ENCODE results near the gene NOS3.

The NOS3 gene

DNA sequence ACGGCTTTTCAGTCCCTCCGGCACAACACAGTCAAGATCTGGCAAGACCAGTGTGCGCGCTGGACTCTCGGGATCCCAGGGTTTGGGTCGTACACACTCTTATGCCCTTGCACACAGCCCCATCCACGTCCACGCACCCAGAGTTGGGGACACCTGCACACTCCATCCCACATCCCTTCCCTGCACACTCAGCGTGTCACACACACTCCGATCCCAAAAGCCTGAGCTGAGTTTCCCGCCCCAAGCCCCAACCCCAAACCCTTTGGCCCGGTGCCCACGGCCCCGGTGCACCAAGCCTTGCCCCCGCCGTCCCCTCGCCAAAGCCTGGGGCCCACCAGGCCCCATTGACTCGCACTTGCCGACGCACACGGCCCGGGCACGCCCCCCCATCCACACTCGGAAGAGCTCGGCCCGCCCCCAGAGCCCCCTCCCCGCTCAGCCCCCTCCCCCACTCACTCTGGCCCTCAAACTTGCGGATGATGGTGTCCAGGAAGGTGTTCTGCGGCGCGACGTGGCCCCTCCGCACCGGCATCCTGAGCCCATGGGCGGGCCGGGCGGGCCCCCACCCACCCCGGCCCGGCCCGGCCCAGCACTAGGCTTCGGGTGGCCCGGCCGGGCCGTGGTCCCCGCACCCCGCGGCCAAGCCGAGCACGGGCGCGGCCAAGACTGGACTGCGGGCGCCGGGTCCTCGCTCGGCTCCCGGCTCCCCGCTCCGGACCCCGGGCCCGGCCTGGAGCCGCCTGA, 13.3 kb upstream of the NOS3 start:
- DNase-seq (ENCODE audit: low read depth in 4 of 4, low spot score in 1 of 4) = no peak

GRCh38 chr7:150978126-150978789, 12.6 kb upstream of the NOS3 start, which contains the start of gene KCNH2:
Gene KCNH2, minus strand, starts transcription at chr7:150978321. Its CDS starts 408 bp downstream, at chr7:150977913.
- DNase-seq (ENCODE audit: low read depth in 4 of 4, low spot score in 1 of 4) = no peak

- DNase-seq (ENCODE audit: low read depth in 4 of 4, low spot score in 1 of 4) = no peak
Measured at GRCh38 chr7:150979713-150980390, 11.0 kb upstream of the NOS3 start.

DNA sequence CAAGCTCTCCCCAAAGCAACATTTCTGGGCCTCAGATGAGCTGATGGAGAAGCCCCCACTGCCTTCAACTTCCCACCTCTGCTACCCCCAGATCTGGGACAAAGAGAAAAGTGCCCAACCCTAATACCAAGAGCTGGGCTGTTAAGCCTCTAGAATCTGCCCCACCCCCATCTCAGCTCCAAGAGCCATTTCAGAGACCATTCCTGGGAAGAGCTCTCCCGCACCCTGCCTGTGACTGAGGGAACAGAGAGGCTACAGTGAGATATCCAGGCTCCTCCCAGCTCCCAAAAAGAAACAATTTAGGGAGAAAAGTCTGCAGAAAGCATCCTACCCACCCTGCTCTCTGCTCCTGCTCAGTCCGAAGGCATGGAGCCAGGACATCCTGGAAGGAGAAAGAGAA, 10.2 kb upstream of the NOS3 start:
- no peak for DNase-seq (ENCODE audit: low read depth in 4 of 4, low spot score in 1 of 4)

- DNase-seq (ENCODE audit: low read depth in 4 of 4, low spot score in 1 of 4) = no peak
Measured at GRCh38 chr7:150981644-150982043, 9.2 kb upstream of the NOS3 start.

- no peak for DNase-seq (ENCODE audit: low read depth in 4 of 4, low spot score in 1 of 4)
Measured at GRCh38 chr7:150982351-150982750, 8.5 kb upstream of the NOS3 start.

DNA sequence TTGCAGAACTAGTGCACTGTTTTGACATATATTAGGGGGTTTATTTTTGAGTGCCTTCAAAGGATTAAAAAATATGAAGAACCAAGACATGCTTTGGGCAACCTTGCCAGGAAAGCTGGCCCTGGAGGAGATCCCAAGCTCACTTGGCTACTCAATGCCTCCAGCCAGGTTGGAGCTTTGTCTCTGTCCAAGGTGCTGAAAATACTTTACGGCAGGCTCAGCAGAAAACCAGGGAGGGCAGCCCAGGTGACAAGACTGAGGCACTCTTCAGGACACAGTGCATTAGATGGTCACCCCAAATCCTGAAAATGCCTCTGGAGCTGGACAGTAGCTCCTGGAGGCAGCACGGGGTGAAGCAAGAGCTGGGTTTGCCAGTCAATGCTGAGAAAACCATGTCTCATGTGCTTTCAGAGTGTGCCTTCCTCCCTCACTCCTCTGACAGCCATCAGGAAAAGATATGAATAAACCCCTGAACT, 6.9 kb upstream of the NOS3 start:
- no peak for DNase-seq (ENCODE audit: low read depth in 4 of 4, low spot score in 1 of 4)

- DNase-seq (ENCODE audit: low read depth in 4 of 4, low spot score in 1 of 4) = peak in 1 of 4 experiments; percentile 45
Measured at GRCh38 chr7:150986099-150986512, 4.7 kb upstream of the NOS3 start.

DNA sequence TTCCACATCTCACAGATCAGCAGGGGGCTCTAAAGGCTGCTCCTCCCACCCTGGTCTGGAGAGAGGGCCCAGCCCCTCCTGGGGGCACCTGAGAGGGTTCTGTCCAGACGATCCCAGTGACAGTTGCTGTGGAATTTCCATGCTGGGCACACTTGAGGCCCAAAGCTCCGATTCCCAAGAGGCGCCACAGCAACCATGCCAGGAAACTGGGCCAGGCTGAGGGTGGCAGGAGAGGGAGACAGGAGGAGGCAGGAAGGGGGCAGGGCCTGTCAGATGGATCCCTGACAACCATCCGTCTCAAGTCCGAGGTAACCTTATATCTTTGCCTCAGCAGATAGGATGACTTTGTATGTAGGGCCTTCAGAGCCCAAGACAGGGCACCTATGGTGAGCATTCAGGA, 4.3 kb upstream of the NOS3 start:
- DNase-seq (ENCODE audit: low read depth in 4 of 4, low spot score in 1 of 4) = no peak

DNA sequence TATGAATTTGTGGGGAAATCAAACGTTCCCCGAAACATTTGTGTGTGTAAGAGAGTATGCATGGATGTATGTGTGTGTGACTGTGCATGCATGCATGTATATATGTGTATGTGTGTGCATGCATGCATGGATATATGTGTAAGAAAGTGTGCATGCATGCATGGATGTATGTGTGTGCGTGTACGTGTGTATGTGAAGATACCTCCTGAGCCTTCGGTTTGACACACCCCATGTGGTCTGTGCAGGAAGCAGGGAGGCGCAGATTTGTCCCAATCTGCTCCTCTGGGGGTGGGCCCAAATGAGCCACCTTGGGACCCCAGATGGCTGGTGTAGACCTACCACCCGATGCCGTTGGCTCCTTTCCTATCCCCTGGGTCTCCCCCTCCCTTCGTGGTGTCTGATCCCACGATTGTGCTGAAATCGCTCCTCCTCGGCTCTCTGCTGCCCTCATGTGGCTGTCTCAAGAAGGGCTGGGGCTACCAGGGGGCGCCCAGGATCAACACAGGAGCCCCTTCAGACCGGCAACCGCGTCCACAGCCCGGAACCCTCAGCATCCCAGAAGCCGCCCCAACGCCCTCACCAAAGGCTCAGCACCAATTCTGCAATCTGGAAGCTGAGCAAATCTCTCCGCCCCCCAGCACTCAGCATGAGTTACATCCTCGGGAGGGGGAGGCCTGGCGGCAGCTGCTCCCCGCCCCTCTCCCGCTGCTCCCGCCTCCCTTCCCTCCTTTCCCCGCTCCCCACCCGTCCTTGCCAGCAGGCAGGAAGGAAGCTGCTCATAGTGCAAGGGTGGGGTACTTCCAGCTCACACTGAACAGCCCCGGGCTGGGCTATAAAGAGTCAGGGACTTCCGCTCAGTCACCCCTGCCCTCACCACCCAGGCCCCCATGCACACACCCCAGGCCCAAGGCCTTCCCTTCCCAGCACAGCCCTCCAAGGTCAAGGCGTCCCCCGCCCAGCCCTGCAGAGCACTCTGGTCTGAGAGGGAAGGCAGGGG, 2.3 kb upstream of the NOS3 start:
- DNase-seq (ENCODE audit: low read depth in 4 of 4, low spot score in 1 of 4) = peak in 3 of 4 experiments; percentile 45 to 56 (median 48)

GRCh38 chr7:150989456-150989855, 1.4 kb upstream of the NOS3 start:
- no peak for DNase-seq (ENCODE audit: low read depth in 4 of 4, low spot score in 1 of 4)

DNA sequence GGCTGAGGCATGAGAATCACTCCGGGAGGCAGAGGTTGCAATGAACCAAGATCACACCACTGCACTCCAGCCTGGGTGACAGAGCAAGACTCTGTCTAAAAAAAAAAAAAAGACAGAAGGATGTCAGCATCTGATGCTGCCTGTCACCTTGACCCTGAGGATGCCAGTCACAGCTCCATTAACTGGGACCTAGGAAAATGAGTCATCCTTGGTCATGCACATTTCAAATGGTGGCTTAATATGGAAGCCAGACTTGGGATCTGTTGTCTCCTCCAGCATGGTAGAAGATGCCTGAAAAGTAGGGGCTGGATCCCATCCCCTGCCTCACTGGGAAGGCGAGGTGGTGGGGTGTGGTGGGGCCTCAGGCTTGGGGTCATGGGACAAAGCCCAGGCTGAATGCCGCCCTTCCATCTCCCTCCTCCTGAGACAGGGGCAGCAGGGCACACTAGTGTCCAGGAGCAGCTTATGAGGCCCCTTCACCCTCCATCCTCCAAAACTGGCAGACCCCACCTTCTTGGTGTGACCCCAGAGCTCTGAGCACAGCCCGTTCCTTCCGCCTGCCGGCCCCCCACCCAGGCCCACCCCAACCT, 1.3 kb downstream of the NOS3 start:
- DNase-seq (ENCODE audit: low read depth in 4 of 4, low spot score in 1 of 4) = no peak

GRCh38 chr7:150992833-150993302, 2.1 kb downstream of the NOS3 start:
- DNase-seq (ENCODE audit: low read depth in 4 of 4, low spot score in 1 of 4) = no peak

DNA sequence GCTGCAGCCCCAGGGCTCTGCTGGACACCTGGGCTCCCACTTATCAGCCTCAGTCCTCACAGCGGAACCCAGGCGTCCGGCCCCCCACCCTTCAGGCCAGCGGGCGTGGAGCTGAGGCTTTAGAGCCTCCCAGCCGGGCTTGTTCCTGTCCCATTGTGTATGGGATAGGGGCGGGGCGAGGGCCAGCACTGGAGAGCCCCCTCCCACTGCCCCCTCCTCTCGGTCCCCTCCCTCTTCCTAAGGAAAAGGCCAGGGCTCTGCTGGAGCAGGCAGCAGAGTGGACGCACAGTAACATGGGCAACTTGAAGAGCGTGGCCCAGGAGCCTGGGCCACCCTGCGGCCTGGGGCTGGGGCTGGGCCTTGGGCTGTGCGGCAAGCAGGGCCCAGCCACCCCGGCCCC, 2.7 kb downstream of the NOS3 start:
- no peak for DNase-seq (ENCODE audit: low read depth in 4 of 4, low spot score in 1 of 4)

DNA sequence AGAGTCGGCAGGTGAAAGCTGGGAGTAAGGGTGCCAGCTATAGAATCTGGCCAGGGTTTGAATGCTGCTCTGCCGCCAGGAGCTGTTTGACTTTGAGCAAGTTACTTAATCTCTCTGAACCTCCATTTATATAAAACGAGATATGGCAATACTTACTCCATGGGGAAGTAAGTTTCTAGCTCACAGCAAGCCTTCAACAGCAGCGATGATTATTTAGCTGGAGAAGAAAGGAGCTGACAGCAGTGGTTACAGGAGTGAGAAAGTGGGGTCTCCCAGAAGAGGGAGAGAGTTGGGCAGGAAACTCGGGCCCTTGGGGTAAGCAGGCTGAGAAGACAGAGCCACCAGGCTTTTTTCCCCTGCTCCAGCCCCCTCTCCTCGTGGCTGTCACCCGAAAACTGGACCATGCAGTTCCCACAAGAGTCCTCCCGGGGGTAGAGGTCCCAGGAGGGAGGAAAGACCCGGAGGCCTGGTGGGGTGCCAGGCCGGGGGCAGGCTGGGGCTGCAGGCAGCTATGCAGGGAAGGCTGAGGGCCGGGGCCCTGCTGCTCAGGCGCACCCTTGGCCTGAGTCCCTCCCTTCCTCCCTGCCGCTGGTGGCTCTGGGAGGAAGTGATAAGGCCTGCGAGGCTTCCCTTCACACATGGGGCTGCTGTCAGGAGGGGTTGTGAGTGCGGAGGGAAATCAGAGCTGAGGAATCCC, 3.5 kb downstream of the NOS3 start:
- no peak for DNase-seq (ENCODE audit: low read depth in 4 of 4, low spot score in 1 of 4)

DNA sequence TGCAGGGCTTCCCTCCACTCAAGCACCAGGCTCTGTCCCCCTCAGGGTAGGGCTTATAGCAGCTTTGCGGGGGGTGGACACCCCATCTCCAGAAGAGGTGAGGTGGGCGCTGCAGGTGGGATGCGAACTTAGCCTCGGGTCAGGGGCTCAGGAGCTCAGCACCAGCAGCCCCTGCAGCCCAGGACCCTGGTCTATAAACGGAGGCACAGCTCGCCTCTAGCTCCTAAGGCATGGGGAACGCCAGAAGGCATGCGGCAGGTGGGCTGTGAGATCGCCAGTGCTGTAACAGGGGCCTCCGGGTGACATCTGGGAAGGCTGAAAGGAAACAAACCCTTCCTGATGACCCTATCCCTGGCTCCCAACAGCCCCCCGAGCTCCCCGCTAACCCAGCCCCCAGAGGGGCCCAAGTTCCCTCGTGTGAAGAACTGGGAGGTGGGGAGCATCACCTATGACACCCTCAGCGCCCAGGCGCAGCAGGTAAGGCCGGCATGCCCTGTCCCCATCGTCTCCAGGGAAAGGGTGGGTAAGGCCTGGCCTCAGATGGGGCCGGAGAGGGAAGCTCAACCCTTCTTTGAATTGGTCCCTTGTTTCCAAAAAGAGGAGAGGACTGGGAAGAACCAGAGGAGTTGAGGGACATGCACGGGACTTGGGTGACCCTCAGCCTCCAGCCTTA, 4.2 kb downstream of the NOS3 start:
- DNase-seq (ENCODE audit: low read depth in 4 of 4, low spot score in 1 of 4) = no peak

DNA sequence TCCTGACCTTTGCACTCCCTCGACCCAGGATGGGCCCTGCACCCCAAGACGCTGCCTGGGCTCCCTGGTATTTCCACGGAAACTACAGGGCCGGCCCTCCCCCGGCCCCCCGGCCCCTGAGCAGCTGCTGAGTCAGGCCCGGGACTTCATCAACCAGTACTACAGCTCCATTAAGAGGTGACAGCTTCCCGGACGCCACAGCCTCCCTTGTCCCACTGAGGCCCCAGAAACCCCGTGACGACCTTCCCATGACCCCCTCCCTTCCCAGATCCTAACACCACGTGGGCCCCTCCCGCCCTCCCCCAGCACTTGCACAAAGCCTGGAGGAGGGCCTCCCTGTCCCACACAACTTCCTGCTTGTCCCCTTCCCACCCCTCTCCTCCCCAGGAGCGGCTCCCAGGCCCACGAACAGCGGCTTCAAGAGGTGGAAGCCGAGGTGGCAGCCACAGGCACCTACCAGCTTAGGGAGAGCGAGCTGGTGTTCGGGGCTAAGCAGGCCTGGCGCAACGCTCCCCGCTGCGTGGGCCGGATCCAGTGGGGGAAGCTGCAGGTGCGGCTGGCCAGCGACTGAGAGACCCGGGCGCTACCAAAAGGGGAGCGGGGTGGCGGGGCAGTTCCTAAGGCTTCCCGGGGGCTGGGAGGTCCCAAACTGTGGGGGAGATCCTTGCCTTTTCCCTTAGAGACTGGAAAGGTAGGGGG, 5.7 kb downstream of the NOS3 start:
- no peak for DNase-seq (ENCODE audit: low read depth in 4 of 4, low spot score in 1 of 4)

GRCh38 chr7:150997075-150997511, 6.3 kb downstream of the NOS3 start:
- no peak for DNase-seq (ENCODE audit: low read depth in 4 of 4, low spot score in 1 of 4)

Measured in stimulated activated CD4-positive, alpha-beta T cell treated with anti-CD3 and anti-CD28 coated beads, Interleukin-1b, Interleukin-23, amount 100 ng/mL, for 24 hours (primary cell).